ENCODE data around the gene ANGEL1. TPM values are rescaled to one million over a fixed set of nuclear protein-coding genes. Genes with fewer than 3 reads are reported as not detected.

The ANGEL1 gene
- polyA plus RNA-seq, 1 donor, result 29.2 TPM

GRCh38 chr14:76772300-76773187 lies 40.1 kb downstream of the ANGEL1 start:
- Histone ChIP-seq H3K27me3 (ENCODE audit: control insufficient read depth, insufficient read depth, low read length) (peaks cover 3% of the 10 kb centered on the region), H3K36me3 (ENCODE audit: control insufficient read depth, insufficient read depth, low read length) (peaks cover 2% of the 10 kb centered on the region), H3K9me3 (ENCODE audit: control insufficient read depth, low read depth, low read length) (peaks cover 4% of the 10 kb centered on the region), H3K4me3 (ENCODE audit: low read length) (no peak overlapping the region), H3K27ac (ENCODE audit: low read length) (peak overlapping the region; percentile 49), H3K4me1 (ENCODE audit: control insufficient read depth, insufficient read depth, low read length) (peaks cover 20% of the 10 kb centered on the region)
- WGBS (ENCODE audit: insufficient coverage, low lambda C conversion rate), result no CpG with 5 or more reads among the region's 13 CpGs
- peak; percentile 37 to 66 for DNase-seq

- no peak for DNase-seq
- Histone ChIP-seq H3K9me3 (ENCODE audit: control insufficient read depth, low read depth, low read length) (peaks cover 4% of the 10 kb centered on the region), H3K4me3 (ENCODE audit: low read length) (no peak overlapping the region), H3K36me3 (ENCODE audit: control insufficient read depth, insufficient read depth, low read length) (peaks cover 2% of the 10 kb centered on the region), H3K4me1 (ENCODE audit: control insufficient read depth, insufficient read depth, low read length) (peaks cover 20% of the 10 kb centered on the region), H3K27me3 (ENCODE audit: control insufficient read depth, insufficient read depth, low read length) (peaks cover 3% of the 10 kb centered on the region), H3K27ac (ENCODE audit: low read length) (no peak overlapping the region)
- no CpG with 5 or more reads among the region's 9 CpGs for WGBS (ENCODE audit: insufficient coverage, low lambda C conversion rate)
Measured at GRCh38 chr14:76771437-76771980, 41.2 kb downstream of the ANGEL1 start.

- no CpG with 5 or more reads among the region's 10 CpGs for WGBS (ENCODE audit: insufficient coverage, low lambda C conversion rate)
- Histone ChIP-seq H3K4me3 (ENCODE audit: low read length) (no peak overlapping the region), H3K27ac (ENCODE audit: low read length) (no peak overlapping the region), H3K36me3 (ENCODE audit: control insufficient read depth, insufficient read depth, low read length) (peaks cover 2% of the 10 kb centered on the region), H3K9me3 (ENCODE audit: control insufficient read depth, low read depth, low read length) (peaks cover 2% of the 10 kb centered on the region), H3K27me3 (ENCODE audit: control insufficient read depth, insufficient read depth, low read length) (peaks cover 3% of the 10 kb centered on the region), H3K4me1 (ENCODE audit: control insufficient read depth, insufficient read depth, low read length) (peaks cover 20% of the 10 kb centered on the region)
- no peak for DNase-seq
Measured at GRCh38 chr14:76770521-76771436, 41.9 kb downstream of the ANGEL1 start.

- H3K4me1 ChIP-seq (ENCODE audit: control insufficient read depth, insufficient read depth, low read length), result peaks cover 20% of the 10 kb centered on the region
- no peak overlapping the region for H3K27ac ChIP-seq (ENCODE audit: low read length)
- no peak overlapping the region for H3K4me3 ChIP-seq (ENCODE audit: low read length)
- no peak for DNase-seq
- peaks cover 2% of the 10 kb centered on the region for H3K36me3 ChIP-seq (ENCODE audit: control insufficient read depth, insufficient read depth, low read length)
- H3K27me3 ChIP-seq (ENCODE audit: control insufficient read depth, insufficient read depth, low read length), result peaks cover 11% of the 10 kb centered on the region
- no CpG with 5 or more reads among the region's 18 CpGs for WGBS (ENCODE audit: insufficient coverage, low lambda C conversion rate)
- H3K9me3 ChIP-seq (ENCODE audit: control insufficient read depth, low read depth, low read length), result no peaks in the 10 kb centered on the region
Measured at GRCh38 chr14:76769636-76770292, 42.9 kb downstream of the ANGEL1 start.

GRCh38 chr14:76768671-76769500 lies 43.8 kb downstream of the ANGEL1 start:
- no peak for DNase-seq
- peaks cover 16% of the 10 kb centered on the region for H3K4me1 ChIP-seq (ENCODE audit: control insufficient read depth, insufficient read depth, low read length)
- H3K9me3 ChIP-seq (ENCODE audit: control insufficient read depth, low read depth, low read length), result no peaks in the 10 kb centered on the region
- peaks cover 11% of the 10 kb centered on the region for H3K27me3 ChIP-seq (ENCODE audit: control insufficient read depth, insufficient read depth, low read length)
- H3K36me3 ChIP-seq (ENCODE audit: control insufficient read depth, insufficient read depth, low read length), result peaks cover 2% of the 10 kb centered on the region
- no peak overlapping the region for H3K4me3 ChIP-seq (ENCODE audit: low read length)
- no CpG with 5 or more reads among the region's 11 CpGs for WGBS (ENCODE audit: insufficient coverage, low lambda C conversion rate)
- H3K27ac ChIP-seq (ENCODE audit: low read length), result no peak overlapping the region

- H3K9me3 ChIP-seq (ENCODE audit: control insufficient read depth, low read depth, low read length), result no peaks in the 10 kb centered on the region
Measured at GRCh38 chr14:76767681-76768656, 44.7 kb downstream of the ANGEL1 start.

GRCh38 chr14:76765461-76765931 lies 47.2 kb downstream of the ANGEL1 start:
- no peak overlapping the region for H3K27ac ChIP-seq (ENCODE audit: low read length)
- no peak overlapping the region for H3K4me3 ChIP-seq (ENCODE audit: low read length)
- no CpG with 5 or more reads among the region's 6 CpGs for WGBS (ENCODE audit: insufficient coverage, low lambda C conversion rate)
- DNase-seq, result no peak
- H3K4me1 ChIP-seq (ENCODE audit: control insufficient read depth, insufficient read depth, low read length), result peaks cover 6% of the 10 kb centered on the region
- H3K27me3 ChIP-seq (ENCODE audit: control insufficient read depth, insufficient read depth, low read length), result peaks cover 39% of the 10 kb centered on the region
- H3K9me3 ChIP-seq (ENCODE audit: control insufficient read depth, low read depth, low read length), result no peaks in the 10 kb centered on the region
- no peaks in the 10 kb centered on the region for H3K36me3 ChIP-seq (ENCODE audit: control insufficient read depth, insufficient read depth, low read length)

More at GRCh38 chr14:76767681-76768656, 44.7 kb downstream of the ANGEL1 start:
- Histone ChIP-seq H3K4me1 (ENCODE audit: control insufficient read depth, insufficient read depth, low read length) (peaks cover 8% of the 10 kb centered on the region), H3K36me3 (ENCODE audit: control insufficient read depth, insufficient read depth, low read length) (peaks cover 2% of the 10 kb centered on the region), H3K4me3 (ENCODE audit: low read length) (no peak overlapping the region), H3K27ac (ENCODE audit: low read length) (no peak overlapping the region), H3K27me3 (ENCODE audit: control insufficient read depth, insufficient read depth, low read length) (peaks cover 19% of the 10 kb centered on the region)
- DNase-seq, result peak; percentile 41 to 60
- 100% methylated on average over 1 of the region's 15 CpGs for WGBS (ENCODE audit: insufficient coverage, low lambda C conversion rate)

- WGBS (ENCODE audit: insufficient coverage, low lambda C conversion rate), result 100% methylated on average over 1 of the region's 14 CpGs
- no peak for DNase-seq
- Histone ChIP-seq H3K4me3 (ENCODE audit: low read length) (peak overlapping the region; percentile 49), H3K27ac (ENCODE audit: low read length) (peak overlapping the region; percentile 29), H3K27me3 (ENCODE audit: control insufficient read depth, insufficient read depth, low read length) (peaks cover 49% of the 10 kb centered on the region), H3K4me1 (ENCODE audit: control insufficient read depth, insufficient read depth, low read length) (peaks cover 8% of the 10 kb centered on the region), H3K36me3 (ENCODE audit: control insufficient read depth, insufficient read depth, low read length) (no peaks in the 10 kb centered on the region), H3K9me3 (ENCODE audit: control insufficient read depth, low read depth, low read length) (no peaks in the 10 kb centered on the region)
Measured at GRCh38 chr14:76763096-76764041, 49.3 kb downstream of the ANGEL1 start.

All from large intestine (tissue), 3 donors.